Fibroblast of skin of left biceps (primary cell): Measurements from ENCODE around the gene OVOL1.
"Not testable (repeated sequence)": the region's sequence is repeated elsewhere in the genome, so short reads cannot be mapped to it uniquely, and the experiment has no call there.

ENCODE experiments used
- DNase-seq, 2 experiments: peaks; one replicate each; pipeline ENCODE4 v3.0.0-alpha.2; 2013; ENCODE audit warnings: low read depth in 2 of 2

OVOL1 gene

DNA sequence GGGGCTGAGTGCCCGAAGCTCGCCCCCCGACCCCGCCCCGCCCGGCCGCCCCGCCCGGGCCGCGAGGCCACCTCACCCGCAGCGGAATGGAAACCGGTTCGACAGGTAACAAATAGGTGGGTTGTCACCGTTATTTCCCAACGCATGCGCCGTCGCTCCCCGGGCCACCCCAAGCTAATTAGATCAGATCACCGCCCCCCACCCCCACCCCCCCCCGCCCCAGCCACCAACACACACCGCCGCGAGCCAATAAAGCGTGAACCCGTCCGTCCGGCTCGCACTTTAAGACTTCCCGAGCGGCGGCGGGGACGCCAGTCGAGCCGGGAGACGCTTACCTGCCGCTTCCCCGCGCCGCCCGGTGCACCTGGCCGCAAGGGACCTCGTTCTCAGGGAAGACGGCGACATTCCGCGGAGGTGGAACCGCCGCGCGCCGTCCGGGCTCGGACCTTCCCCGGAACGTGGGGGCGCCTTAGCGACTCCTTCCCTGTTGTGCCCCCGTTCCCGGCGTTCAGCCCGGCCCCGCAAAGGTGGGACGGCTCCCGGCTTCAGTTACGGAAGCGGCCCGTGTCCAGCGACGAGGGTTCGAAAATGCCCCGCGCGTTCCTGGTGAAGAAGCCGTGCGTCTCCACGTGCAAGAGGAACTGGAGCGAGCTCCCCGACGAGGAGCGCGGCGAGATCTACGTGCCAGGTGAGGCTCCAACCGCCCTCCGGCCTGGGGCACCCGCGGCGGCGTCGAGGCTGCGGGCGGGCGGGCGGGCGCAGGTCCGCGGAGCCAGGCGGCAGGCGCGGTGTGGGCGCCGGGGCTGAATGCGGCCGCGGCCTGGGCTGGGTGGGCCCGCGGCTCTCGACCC is at the start of gene OVOL1:
TSS of gene OVOL1 (plus strand) at position 278 of the 851 bp plus-strand sequence. CDS start at position 589, 311 bp downstream.
- DNase-seq: no peak

DNA sequence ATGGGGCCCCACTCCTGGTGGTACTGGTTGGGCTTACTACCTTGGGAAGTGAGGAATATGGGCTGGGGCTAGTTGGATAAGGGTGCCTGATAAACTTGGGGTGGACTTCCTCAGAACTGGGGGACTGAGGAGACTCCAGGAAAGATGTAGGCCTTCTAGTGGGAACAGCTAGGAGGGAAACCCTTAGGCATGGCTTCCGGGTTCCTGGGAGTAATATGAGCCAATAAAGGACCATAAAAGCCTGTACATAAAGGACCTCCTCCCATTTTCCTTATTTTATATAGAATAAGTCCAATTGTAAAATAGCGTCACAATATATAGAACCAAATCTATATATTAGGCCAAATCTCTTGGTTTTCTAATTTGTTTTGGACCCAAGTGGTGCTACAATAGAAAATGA is 47.8 kb upstream of the OVOL1 start:
- DNase-seq: no peak

- DNase-seq: no peak
Measured at GRCh38 chr11:65741185-65741584, 45.7 kb upstream of the OVOL1 start.

DNA sequence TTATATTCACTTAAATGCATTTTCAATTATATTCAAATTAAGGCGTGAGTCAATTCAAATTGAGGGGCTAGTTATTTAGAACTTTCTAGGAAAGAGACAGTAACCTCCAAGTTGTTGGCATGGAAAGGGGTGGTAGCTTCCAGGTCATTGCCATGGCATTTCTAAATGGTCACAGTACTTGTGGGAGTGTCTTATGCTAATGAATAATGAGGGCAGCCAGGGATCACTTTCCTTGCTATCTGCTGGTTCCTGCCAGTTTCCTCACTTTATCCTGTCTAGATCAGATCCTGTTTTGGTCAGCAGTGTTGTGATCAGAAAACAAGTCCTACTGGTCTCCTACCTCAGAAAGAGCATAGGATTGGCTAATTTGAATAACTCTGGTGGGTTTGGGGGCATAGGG is 44.5 kb upstream of the OVOL1 start:
- DNase-seq: no peak

GRCh38 chr11:65743681-65744025 is 43.2 kb upstream of the OVOL1 start:
- DNase-seq: no peak

DNA sequence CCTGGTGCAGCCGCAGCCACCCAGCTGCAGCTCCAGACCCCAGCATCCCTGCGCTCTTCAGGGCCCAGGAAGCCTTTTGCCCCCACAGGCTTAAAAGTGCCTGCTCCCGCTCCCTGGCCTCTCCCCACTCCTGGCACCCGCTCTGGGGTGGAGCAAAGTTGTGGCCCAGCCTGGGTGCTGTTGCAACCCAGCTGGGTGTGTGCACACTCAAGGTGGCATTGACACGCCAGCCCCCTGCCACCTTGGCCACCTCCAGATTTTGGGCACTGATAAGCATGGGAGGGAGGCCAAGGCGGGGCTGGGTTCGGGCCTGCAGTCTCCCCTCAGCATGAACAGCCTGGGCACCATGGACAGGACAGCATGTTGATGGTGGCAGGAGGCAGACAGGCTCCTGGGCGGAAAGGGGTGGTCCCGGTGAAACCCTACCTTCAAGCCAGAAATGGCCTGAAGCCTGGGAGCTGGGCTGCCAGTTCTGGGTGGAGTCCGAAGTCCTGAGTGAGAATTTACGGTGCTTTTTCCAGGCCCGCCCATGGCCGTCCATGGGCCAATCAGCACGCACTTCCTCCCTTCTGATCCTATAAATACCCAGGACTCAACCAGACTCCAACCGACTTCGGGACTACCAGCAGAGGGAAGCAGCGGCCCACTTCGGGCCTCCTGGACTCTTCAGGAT is 42.7 kb upstream of the OVOL1 start:
- DNase-seq: no peak

DNA sequence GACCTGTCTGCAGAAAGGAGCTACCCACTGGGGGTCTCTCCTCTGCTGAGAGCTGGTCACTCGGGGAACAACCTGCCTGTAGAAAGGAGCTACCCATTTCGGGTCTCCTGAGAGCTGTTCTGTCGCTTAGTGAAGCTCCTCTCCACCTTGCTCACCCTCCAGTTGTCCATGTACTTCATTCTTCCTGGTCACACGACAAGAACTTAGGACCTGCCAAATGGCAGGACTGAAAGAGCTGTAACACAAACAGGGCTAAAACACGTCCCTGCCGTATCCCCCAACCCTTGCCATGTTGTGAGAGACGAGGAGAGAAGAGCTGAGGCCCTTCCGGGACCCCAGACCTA is 42.2 kb upstream of the OVOL1 start:
- no peak for DNase-seq

DNA sequence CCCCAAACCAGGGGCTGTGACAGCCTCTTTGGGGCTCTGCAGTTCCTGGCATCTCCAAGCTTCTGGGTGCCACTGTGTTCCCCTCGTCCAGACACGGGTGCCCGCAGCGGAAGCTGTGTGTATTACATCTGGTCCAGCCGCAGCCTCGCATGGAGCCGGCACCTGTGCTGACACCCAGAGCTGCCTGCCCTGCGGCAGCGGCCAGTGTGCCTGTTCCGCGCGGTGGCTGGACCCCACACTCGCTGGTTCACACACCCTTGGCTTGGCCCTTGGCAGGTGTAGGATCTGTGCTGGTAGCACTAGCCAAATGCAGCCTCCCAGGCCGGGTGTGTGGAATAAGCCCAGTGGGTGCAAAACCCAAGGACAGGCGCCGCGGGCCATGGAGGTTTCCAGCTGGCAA is 41.8 kb upstream of the OVOL1 start:
- DNase-seq: no peak

DNA sequence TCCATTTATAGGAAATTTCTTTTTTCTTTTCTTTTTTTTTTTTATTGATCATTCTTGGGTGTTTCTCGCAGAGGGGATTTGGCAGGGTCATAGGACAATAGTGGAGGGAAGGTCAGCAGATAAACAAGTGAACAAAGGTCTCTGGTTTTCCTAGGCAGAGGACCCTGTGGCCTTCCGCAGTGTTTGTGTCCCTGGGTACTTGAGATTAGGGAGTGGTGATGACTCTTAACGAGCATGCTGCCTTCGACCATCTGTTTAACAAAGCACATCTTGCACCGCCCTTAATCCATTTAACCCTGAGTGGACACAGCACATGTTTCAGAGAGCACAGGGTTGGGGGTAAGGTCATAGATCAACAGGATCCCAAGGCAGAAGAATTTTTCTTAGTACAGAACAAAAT is 24.7 kb upstream of the OVOL1 start:
- not testable (repeated sequence) for DNase-seq

DNA sequence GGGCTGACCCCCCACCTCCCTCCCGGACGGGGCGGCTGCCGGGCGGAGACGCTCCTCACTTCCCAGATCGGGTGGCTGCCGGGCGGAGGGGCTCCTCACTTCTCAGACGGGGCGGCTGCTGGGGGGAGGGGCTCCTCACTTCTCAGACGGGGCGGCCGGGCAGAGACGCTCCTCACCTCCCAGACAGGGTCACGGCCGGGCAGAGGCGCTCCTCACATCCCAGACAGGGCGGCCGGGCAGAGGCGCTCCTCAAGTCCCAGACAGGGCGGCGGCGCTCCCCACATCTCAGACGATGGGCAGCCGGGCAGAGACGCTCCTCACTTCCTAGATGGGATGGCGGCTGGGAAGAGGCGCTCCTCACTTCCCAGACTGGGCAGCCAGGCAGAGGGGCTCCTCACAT is 24.0 kb upstream of the OVOL1 start:
- not testable (repeated sequence) for DNase-seq

GRCh38 chr11:65764434-65764833 is 22.4 kb upstream of the OVOL1 start:
- DNase-seq: no peak

DNA sequence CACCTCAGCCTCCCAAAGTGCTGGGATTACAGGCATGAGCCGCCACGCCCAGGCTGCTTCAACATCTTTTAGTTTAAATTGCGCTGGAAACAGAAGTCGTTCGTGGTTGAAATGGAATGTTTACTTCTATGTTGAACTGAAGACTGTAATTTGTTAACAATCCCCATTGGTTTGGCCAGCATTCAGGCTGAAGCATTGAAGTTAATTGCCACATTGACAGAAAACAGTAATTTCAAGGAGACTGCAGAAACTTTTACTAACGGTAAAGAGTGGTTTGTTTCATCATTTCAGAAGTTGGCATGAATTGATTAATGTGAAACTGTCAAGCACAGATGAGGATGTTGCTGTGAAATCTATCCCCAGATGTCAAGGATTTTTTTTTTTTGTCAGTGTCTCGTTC is 20.3 kb upstream of the OVOL1 start:
- DNase-seq: peak; percentile 51 to 52

- DNase-seq: no peak
Measured at GRCh38 chr11:65767406-65767805, 19.5 kb upstream of the OVOL1 start.

- DNase-seq: not testable (repeated sequence)
Measured at GRCh38 chr11:65767806-65768205, 19.1 kb upstream of the OVOL1 start.

DNA sequence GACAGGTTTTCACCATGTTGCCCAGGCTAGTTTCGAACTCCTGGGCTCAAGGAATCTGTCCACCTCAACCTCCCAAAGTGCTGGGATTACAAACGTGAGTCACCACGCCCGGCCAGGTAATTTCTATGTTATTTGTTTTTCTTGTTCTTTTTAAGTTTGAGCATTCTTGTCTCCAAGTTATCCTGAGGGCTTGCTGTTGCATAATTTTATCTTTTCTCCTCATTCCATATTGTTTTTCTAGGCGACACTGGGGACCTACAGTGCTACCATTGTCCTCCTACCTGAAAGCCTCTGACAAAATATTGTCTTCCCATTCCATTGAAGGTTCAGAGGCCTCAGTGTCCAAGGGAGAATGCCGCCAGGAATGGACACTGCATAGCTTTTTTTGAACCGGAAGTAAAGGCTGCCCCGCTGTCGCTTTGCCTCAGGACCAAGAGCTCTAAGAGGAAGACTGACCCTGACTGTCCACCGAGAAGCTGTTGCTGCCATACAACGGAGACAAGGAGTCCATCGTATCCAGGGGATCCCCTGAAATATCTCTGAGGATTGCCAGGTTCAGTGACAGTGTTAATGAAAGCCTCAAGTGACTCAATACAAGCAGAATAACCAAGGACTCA is 15.8 kb upstream of the OVOL1 start:
- DNase-seq: no peak

- no peak for DNase-seq
Measured at GRCh38 chr11:65771589-65772112, 15.2 kb upstream of the OVOL1 start.

DNA sequence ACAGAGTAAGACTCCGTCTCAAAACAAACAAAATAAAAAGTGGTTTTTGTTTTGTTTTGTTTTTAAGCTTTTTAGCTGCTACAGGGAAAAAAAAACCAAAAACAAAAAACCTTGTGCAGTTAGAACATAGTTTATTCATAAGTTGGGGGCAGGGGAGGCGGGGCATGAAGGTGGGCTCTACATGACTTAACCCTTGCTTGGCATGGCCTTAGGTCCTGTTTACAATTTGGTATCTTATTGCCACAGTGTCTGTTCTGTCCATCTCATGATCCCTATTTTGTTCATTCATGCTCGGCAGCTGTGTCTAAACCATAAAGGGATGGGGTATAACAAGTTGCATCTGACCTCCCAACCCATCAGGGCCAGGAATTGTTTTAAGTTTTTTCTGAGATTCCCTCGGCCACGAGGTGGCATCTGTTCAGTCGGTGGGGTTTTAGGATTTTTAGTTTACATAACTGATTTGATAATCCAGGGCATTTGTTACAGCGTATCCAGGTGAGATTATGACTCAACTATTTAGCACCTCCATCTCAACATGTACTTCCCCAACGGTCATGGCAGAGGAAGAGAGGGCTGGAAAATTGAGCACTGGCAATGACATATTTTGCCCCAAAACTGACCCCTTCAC is 13.0 kb upstream of the OVOL1 start:
- no peak for DNase-seq

DNA sequence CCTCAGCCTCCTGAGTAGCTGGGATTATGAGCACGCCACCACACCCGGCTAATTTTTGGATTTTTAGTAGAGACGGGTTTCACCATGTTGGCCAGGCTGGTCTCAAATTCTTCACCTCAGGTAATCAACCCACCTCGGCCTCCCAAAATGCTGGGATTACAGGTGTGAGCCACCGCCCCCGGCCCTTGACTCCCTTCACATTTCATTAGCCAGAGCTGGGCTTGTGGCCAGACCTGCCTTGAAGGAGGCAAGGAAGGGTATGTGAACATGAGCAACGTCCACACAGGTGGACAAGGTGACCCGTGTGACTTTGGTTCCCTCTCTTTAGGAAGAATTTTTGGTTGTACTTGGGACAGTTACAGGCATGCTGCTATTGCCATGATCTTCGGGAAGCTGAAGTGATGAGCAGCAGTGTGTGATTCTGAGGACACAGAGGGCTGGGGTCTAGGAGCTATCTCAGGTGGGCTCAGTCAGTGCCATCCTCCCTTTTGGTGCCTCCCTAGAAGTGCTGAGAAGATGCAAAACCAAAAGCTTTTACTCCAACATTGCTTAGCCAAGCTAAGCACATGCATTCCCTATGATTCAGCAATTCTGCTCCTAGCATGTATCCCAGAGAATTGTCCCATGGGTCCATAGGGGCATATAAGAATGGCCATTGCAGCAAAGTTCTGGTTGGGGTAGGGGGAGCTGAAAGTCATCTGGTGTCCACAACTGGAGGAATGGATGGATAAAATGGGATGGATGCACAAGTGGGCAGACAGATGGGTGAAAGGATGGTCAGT is 12.1 kb upstream of the OVOL1 start:
- no peak for DNase-seq

DNA sequence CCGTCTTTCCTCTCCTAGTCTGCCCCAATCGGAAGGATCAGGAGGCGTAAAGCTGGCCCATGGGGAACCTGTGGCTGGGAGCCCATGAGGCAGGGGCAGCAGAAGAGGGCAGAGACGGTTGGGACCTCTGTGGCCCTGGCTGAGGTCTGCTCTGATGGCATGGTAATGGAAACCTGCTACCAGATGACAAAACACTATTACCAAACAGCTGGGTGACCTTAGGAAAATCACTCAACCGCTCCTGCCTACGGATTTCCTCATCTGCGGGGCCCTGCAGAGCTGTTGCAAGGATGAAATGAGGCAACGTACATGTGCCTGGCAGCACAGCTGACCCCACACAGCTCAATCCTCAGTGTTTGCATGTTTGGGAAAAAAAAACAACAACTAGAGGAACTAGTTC is 10.7 kb upstream of the OVOL1 start:
- no peak for DNase-seq

DNA sequence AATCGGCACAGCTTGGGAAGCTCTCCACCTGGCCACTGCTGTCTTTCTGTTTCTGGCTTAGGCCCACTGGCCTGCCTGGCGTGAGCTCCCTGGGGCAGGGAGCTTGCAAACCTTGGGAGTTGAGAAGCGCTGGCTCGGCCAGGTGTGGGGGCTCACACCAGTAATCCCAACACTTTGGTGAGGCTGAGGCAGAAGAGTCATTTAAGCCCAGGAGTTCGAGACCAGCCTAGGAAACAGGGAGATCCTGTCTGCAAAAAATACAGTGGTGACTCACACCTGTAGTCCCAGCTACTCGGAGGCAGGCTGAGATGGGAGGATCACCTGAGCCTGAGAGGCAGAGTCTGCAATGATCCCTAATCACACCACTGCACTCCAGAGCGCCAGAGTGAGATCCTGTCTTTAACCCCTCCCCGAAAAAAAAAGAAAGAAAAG is 10.1 kb upstream of the OVOL1 start:
- no peak for DNase-seq

- DNase-seq: no peak
Measured at GRCh38 chr11:65777241-65777640, 9.6 kb upstream of the OVOL1 start.
